ENCODE data around the gene XK. TPM values are rescaled to one million over a fixed set of nuclear protein-coding genes. Genes with fewer than 3 reads are reported as not detected.

The XK gene
- total RNA-seq, 1 experiment from 2014 or later = 0.04 TPM

- no peaks in the 10 kb centered on the region for H3K9me2 ChIP-seq (replicated peaks; ENCODE audit: insufficient read depth, low read length)
- peak overlapping the region; percentile 29; the same call in 1 of the 2 replicates for H2AFZ ChIP-seq (ENCODE audit: low read length)
- H3K27me3 ChIP-seq (ENCODE audit: low read length) = no peaks in the 10 kb centered on the region
- no peak overlapping the region for H3K4me3 ChIP-seq (ENCODE audit: low read length)
- H3K36me3 ChIP-seq (ENCODE audit: insufficient read depth, low read length) = no peaks in the 10 kb centered on the region
- no peak overlapping the region for H3K4me2 ChIP-seq (ENCODE audit: low read depth, low read length, poor library complexity, severe bottlenecking)
- no peak overlapping the region for H3K9ac ChIP-seq (ENCODE audit: low read length)
- H3K9me3 ChIP-seq (ENCODE audit: low read length) = no peaks in the 10 kb centered on the region
- no peaks in the 10 kb centered on the region for H4K20me1 ChIP-seq (ENCODE audit: insufficient read depth, low read depth, low read length)
- peaks cover 27% of the 10 kb centered on the region for H3K4me1 ChIP-seq (ENCODE audit: low read length)
- DNase-seq = no peak
- no peak overlapping the region for H3K27ac ChIP-seq (ENCODE audit: low read length)
- H3K79me2 ChIP-seq (ENCODE audit: low read length) = no peaks in the 10 kb centered on the region
Measured at GRCh38 chrX:37752936-37753335, 67.3 kb downstream of the XK start.

- H3K9ac ChIP-seq (ENCODE audit: low read length) = no peak overlapping the region
- no peak overlapping the region for H3K4me3 ChIP-seq (ENCODE audit: low read length)
- H3K27me3 ChIP-seq (ENCODE audit: low read length) = no peaks in the 10 kb centered on the region
- H4K20me1 ChIP-seq (ENCODE audit: insufficient read depth, low read depth, low read length) = no peaks in the 10 kb centered on the region
- H3K4me2 ChIP-seq (ENCODE audit: low read depth, low read length, poor library complexity, severe bottlenecking) = no peak overlapping the region
- DNase-seq = no peak
- no peaks in the 10 kb centered on the region for H3K36me3 ChIP-seq (ENCODE audit: insufficient read depth, low read length)
- H2AFZ ChIP-seq (ENCODE audit: low read length) = 0 out of 2 replicates have a peak overlapping the region, but pooled peaks have one; percentile 29
- no peaks in the 10 kb centered on the region for H3K9me3 ChIP-seq (ENCODE audit: low read length)
- no peaks in the 10 kb centered on the region for H3K9me2 ChIP-seq (replicated peaks; ENCODE audit: insufficient read depth, low read length)
- peaks cover 27% of the 10 kb centered on the region for H3K4me1 ChIP-seq (ENCODE audit: low read length)
- H3K79me2 ChIP-seq (ENCODE audit: low read length) = no peaks in the 10 kb centered on the region
- H3K27ac ChIP-seq (ENCODE audit: low read length) = no peak overlapping the region
Measured at GRCh38 chrX:37753384-37753783, 67.8 kb downstream of the XK start.

- peak overlapping the region; percentile 20 for H3K4me2 ChIP-seq (ENCODE audit: low read depth, low read length, poor library complexity, severe bottlenecking)
- peaks cover 27% of the 10 kb centered on the region for H3K4me1 ChIP-seq (ENCODE audit: low read length)
Measured at GRCh38 chrX:37754516-37754915, 68.9 kb downstream of the XK start.

GRCh38 chrX:37755025-37755424 lies 69.4 kb downstream of the XK start:
- Histone ChIP-seq H3K27ac (ENCODE audit: low read length) (peak overlapping the region; percentile 82), H3K79me2 (ENCODE audit: low read length) (no peaks in the 10 kb centered on the region), H3K27me3 (ENCODE audit: low read length) (no peaks in the 10 kb centered on the region), H3K9me3 (ENCODE audit: low read length) (no peaks in the 10 kb centered on the region), H3K9me2 (replicated peaks; ENCODE audit: insufficient read depth, low read length) (no peaks in the 10 kb centered on the region), H3K4me2 (ENCODE audit: low read depth, low read length, poor library complexity, severe bottlenecking) (peak overlapping the region; percentile 20), H3K4me1 (ENCODE audit: low read length) (peaks cover 27% of the 10 kb centered on the region), H3K4me3 (ENCODE audit: low read length) (peak overlapping the region; percentile 17; the same call in 1 of the 2 replicates), H4K20me1 (ENCODE audit: insufficient read depth, low read depth, low read length) (no peaks in the 10 kb centered on the region), H3K9ac (ENCODE audit: low read length) (no peak overlapping the region), H3K36me3 (ENCODE audit: insufficient read depth, low read length) (no peaks in the 10 kb centered on the region), H2AFZ (ENCODE audit: low read length) (peak overlapping the region; percentile 51)
- peak; percentile 78 for DNase-seq

More at GRCh38 chrX:37754516-37754915, 68.9 kb downstream of the XK start:
- no peaks in the 10 kb centered on the region for H4K20me1 ChIP-seq (ENCODE audit: insufficient read depth, low read depth, low read length)
- peak overlapping the region; percentile 51; the same call in 1 of the 2 replicates for H2AFZ ChIP-seq (ENCODE audit: low read length)
- H3K79me2 ChIP-seq (ENCODE audit: low read length) = no peaks in the 10 kb centered on the region
- H3K4me3 ChIP-seq (ENCODE audit: low read length) = peak overlapping the region; percentile 17; the same call in 1 of the 2 replicates
- H3K9me2 ChIP-seq (replicated peaks; ENCODE audit: insufficient read depth, low read length) = no peaks in the 10 kb centered on the region
- no peaks in the 10 kb centered on the region for H3K27me3 ChIP-seq (ENCODE audit: low read length)
- no peaks in the 10 kb centered on the region for H3K9me3 ChIP-seq (ENCODE audit: low read length)
- no peak for DNase-seq
- peak overlapping the region; percentile 82 for H3K27ac ChIP-seq (ENCODE audit: low read length)
- H3K9ac ChIP-seq (ENCODE audit: low read length) = no peak overlapping the region
- H3K36me3 ChIP-seq (ENCODE audit: insufficient read depth, low read length) = no peaks in the 10 kb centered on the region

- Histone ChIP-seq H3K27ac (ENCODE audit: low read length) (no peak overlapping the region), H3K4me3 (ENCODE audit: low read length) (no peak overlapping the region), H2AFZ (ENCODE audit: low read length) (no peak overlapping the region), H3K36me3 (ENCODE audit: insufficient read depth, low read length) (no peaks in the 10 kb centered on the region), H4K20me1 (ENCODE audit: insufficient read depth, low read depth, low read length) (no peaks in the 10 kb centered on the region), H3K4me1 (ENCODE audit: low read length) (peaks cover 27% of the 10 kb centered on the region), H3K9me2 (replicated peaks; ENCODE audit: insufficient read depth, low read length) (no peaks in the 10 kb centered on the region), H3K79me2 (ENCODE audit: low read length) (no peaks in the 10 kb centered on the region), H3K27me3 (ENCODE audit: low read length) (no peaks in the 10 kb centered on the region), H3K9me3 (ENCODE audit: low read length) (no peaks in the 10 kb centered on the region), H3K9ac (ENCODE audit: low read length) (no peak overlapping the region), H3K4me2 (ENCODE audit: low read depth, low read length, poor library complexity, severe bottlenecking) (no peak overlapping the region)
- no peak for DNase-seq
Measured at GRCh38 chrX:37757082-37757481, 71.5 kb downstream of the XK start.

GRCh38 chrX:37759351-37759750 lies 73.8 kb downstream of the XK start:
- Histone ChIP-seq H3K27me3 (ENCODE audit: low read length) (no peaks in the 10 kb centered on the region), H3K9ac (ENCODE audit: low read length) (no peak overlapping the region), H2AFZ (ENCODE audit: low read length) (no peak overlapping the region), H3K4me1 (ENCODE audit: low read length) (peaks cover 24% of the 10 kb centered on the region), H3K4me2 (ENCODE audit: low read depth, low read length, poor library complexity, severe bottlenecking) (no peak overlapping the region), H3K36me3 (ENCODE audit: insufficient read depth, low read length) (no peaks in the 10 kb centered on the region), H3K79me2 (ENCODE audit: low read length) (no peaks in the 10 kb centered on the region), H3K9me2 (replicated peaks; ENCODE audit: insufficient read depth, low read length) (no peaks in the 10 kb centered on the region), H4K20me1 (ENCODE audit: insufficient read depth, low read depth, low read length) (no peaks in the 10 kb centered on the region), H3K4me3 (ENCODE audit: low read length) (no peak overlapping the region), H3K9me3 (ENCODE audit: low read length) (no peaks in the 10 kb centered on the region), H3K27ac (ENCODE audit: low read length) (no peak overlapping the region)
- no peak for DNase-seq

GRCh38 chrX:37759878-37760418 lies 74.4 kb downstream of the XK start:
- H3K4me1 ChIP-seq (ENCODE audit: low read length) = peaks cover 18% of the 10 kb centered on the region
- no peaks in the 10 kb centered on the region for H3K9me3 ChIP-seq (ENCODE audit: low read length)
- no peak overlapping the region for H3K27ac ChIP-seq (ENCODE audit: low read length)
- no peak overlapping the region for H3K4me3 ChIP-seq (ENCODE audit: low read length)
- no peaks in the 10 kb centered on the region for H3K27me3 ChIP-seq (ENCODE audit: low read length)
- no peak for DNase-seq
- H3K9me2 ChIP-seq (replicated peaks; ENCODE audit: insufficient read depth, low read length) = no peaks in the 10 kb centered on the region
- H3K4me2 ChIP-seq (ENCODE audit: low read depth, low read length, poor library complexity, severe bottlenecking) = no peak overlapping the region
- no peak overlapping the region for H3K9ac ChIP-seq (ENCODE audit: low read length)
- no peaks in the 10 kb centered on the region for H3K36me3 ChIP-seq (ENCODE audit: insufficient read depth, low read length)
- H2AFZ ChIP-seq (ENCODE audit: low read length) = no peak overlapping the region
- H4K20me1 ChIP-seq (ENCODE audit: insufficient read depth, low read depth, low read length) = no peaks in the 10 kb centered on the region
- H3K79me2 ChIP-seq (ENCODE audit: low read length) = no peaks in the 10 kb centered on the region

GRCh38 chrX:37763400-37763799 lies 77.8 kb downstream of the XK start:
- H3K9me3 ChIP-seq (ENCODE audit: low read length) = no peaks in the 10 kb centered on the region
- peaks cover 5% of the 10 kb centered on the region; the same call in 1 of the 2 replicates for H3K4me1 ChIP-seq (ENCODE audit: low read length)
- H3K79me2 ChIP-seq (ENCODE audit: low read length) = no peaks in the 10 kb centered on the region
- H3K27ac ChIP-seq (ENCODE audit: low read length) = no peak overlapping the region
- H3K4me2 ChIP-seq (ENCODE audit: low read depth, low read length, poor library complexity, severe bottlenecking) = no peak overlapping the region
- no peak overlapping the region for H2AFZ ChIP-seq (ENCODE audit: low read length)
- no peak overlapping the region for H3K9ac ChIP-seq (ENCODE audit: low read length)
- H4K20me1 ChIP-seq (ENCODE audit: insufficient read depth, low read depth, low read length) = no peaks in the 10 kb centered on the region
- no peak overlapping the region for H3K4me3 ChIP-seq (ENCODE audit: low read length)
- no peaks in the 10 kb centered on the region for H3K27me3 ChIP-seq (ENCODE audit: low read length)
- H3K36me3 ChIP-seq (ENCODE audit: insufficient read depth, low read length) = no peaks in the 10 kb centered on the region
- no peak for DNase-seq
- H3K9me2 ChIP-seq (replicated peaks; ENCODE audit: insufficient read depth, low read length) = no peaks in the 10 kb centered on the region

Measured in Karpas-422 (cell line).